PC-3 (cell line): ENCODE measurements around the gene MKI67. TPM values are rescaled to one million over a fixed set of nuclear protein-coding genes. Genes with fewer than 3 reads are reported as not detected.

Experiments used
- ATAC-seq: fragments of 200-7000 bp; cut with Tn5 transposase; 2 replicates; pipeline ENCODE4 v1.9.1; 2020; ENCODE audit warnings: mild to moderate bottlenecking, moderate library complexity
- BruUV-seq: library from RNA; stranded (reverse); fragments of 400-500 nt; replicated peaks from 2 replicates; lab custom pipeline; 2021; lab: Mats Ljungman, UMichigan
- CTCF ChIA-PET: fragments of 300-600 bp; sonication (Branson Sonifier 250); formaldehyde crosslinking; loops from one replicate; lab custom pipeline; 2022; ENCODE audit warnings: antibody characterized with exemption; lab: Charles Lee
- POLR2A ChIA-PET: fragments of 300-600 bp; sonication (Branson Sonifier 250); formaldehyde crosslinking; loops from one replicate; lab custom pipeline; 2022; ENCODE audit warnings: antibody characterized with exemption; ENCODE audit not compliant: unreplicated experiment; lab: Charles Lee
- DNase-seq: peaks from one replicate; pipeline ENCODE4 v3.0.0-alpha.2; 2015
- H2AFZ ChIP-seq: fragments of 300-600 bp; sonication (generic); 2 replicates; pipeline ENCODE4 v1.6.0; 2016; ENCODE audit warnings: antibody characterized with exemption, low read length
- H3F3A ChIP-seq: fragments of 300-600 bp; sonication (generic); one replicate; pipeline ENCODE4 v1.6.0; 2017; ENCODE audit warnings: antibody characterized with exemption, low read length, control low read depth, mild to moderate bottlenecking; ENCODE audit not compliant: unreplicated experiment
- H3K27ac ChIP-seq: fragments of 300-600 bp; sonication (generic); 2 replicates; pipeline ENCODE4 v1.5.1; 2016; ENCODE audit warnings: mild to moderate bottlenecking, low read length
- H3K27me3 ChIP-seq: fragments of 300-600 bp; sonication (generic); 2 replicates; pipeline ENCODE4 v1.6.1; 2016; ENCODE audit warnings: low read length, mixed read lengths
- H3K36me3 ChIP-seq: fragments of 300-600 bp; sonication (generic); 2 replicates; pipeline ENCODE4 v1.6.1; 2016; ENCODE audit warnings: low read depth, mixed run types, low read length, mixed read lengths
- H3K4me1 ChIP-seq: fragments of 300-600 bp; sonication (generic); 2 replicates; pipeline ENCODE4 v1.5.1; 2016; ENCODE audit warnings: low read length; ENCODE audit not compliant: insufficient read depth
- H3K4me2 ChIP-seq: fragments of 300-600 bp; sonication (generic); 2 replicates; pipeline ENCODE4 v1.6.0; 2016; ENCODE audit warnings: low read length
- H3K4me3 ChIP-seq: fragments of 300-600 bp; sonication (generic); 2 replicates; pipeline ENCODE4 v1.5.1; 2016; ENCODE audit warnings: mild to moderate bottlenecking, low read length, mixed read lengths
- H3K79me2 ChIP-seq: fragments of 300-600 bp; sonication (generic); 2 replicates; pipeline ENCODE4 v1.6.1; 2017; ENCODE audit warnings: low read length, mixed read lengths
- H3K9ac ChIP-seq: fragments of 300-600 bp; sonication (generic); 2 replicates; pipeline ENCODE4 v1.6.0; 2016; ENCODE audit warnings: mild to moderate bottlenecking, low read length
- H3K9me2 ChIP-seq: fragments of 300-600 bp; sonication (generic); replicated peaks from 2 replicates; pipeline ENCODE4 v1.6.1; 2016; ENCODE audit warnings: mixed run types, low read length, mixed read lengths
- H3K9me3 ChIP-seq: fragments of 300-600 bp; sonication (generic); 2 replicates; pipeline ENCODE4 v1.6.1; 2016; ENCODE audit warnings: low read length, mixed read lengths
- H4K20me1 ChIP-seq: fragments of 300-600 bp; sonication (generic); 2 replicates; pipeline ENCODE4 v1.6.1; 2016; ENCODE audit warnings: low read length, mixed read lengths
- EZH2 ChIP-seq: fragments of 300-600 bp; sonication (generic); IDR thresholded peaks from one replicate; pipeline ENCODE4 v1.6.1; 2017; ENCODE audit warnings: antibody characterized with exemption, mild to moderate bottlenecking, low read length; ENCODE audit not compliant: unreplicated experiment
- EZH2phosphoT487 ChIP-seq: fragments of 300-600 bp; sonication (generic); IDR thresholded peaks from 2 replicates; pipeline ENCODE4 v1.6.1; 2018; ENCODE audit warnings: mild to moderate bottlenecking, antibody characterized with exemption, low read length, borderline replicate concordance
- intact Hi-C: fragments of 100-400 bp; cut with micrococcal nuclease; formaldehyde crosslinking; loops from 2 replicates; pipeline ENCODE4 v1.9.0; 2023
- total RNA-seq: library from RNA; depleted of rRNA; stranded (reverse); fragments of >200 nt; gene quantifications from 2 replicates; pipeline ENCODE4 v1.2.3, GENCODE V29; 2014
- TF ChIP-seq, protein P1 (sequence below): fragments of 300-600 bp; sonication (generic); conservative IDR thresholded peaks from 2 replicates; pipeline ENCODE4 v1.5.1; 2017; ENCODE audit warnings: antibody characterized with exemption, low read depth, mild to moderate bottlenecking, low read length

Gene MKI67
- total RNA-seq, 1 experiment from 2014 or later: 66.0 TPM

DNA sequence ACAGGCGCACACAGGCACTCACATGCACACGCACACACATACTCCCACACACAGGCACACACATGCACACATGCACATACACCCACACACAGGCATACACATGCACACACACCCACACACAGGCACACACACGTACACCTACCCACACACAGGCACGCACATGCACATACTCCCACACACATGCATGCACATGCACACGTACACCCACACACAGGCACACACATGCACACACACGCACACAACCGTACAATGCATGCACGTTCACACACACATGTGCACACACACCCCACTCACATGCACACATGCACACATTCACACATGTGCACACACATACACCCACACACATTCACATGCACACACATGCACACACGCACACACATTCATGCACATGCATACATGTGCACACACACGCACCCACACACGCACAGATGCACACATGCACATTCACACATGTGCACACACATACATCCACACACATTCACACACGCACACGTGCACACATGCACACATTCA, 59.3 kb downstream of the MKI67 start:
- Histone ChIP-seq H3K27ac (no peak overlapping the region), H3K27me3 (no peaks in the 10 kb centered on the region), H4K20me1 (no peaks in the 10 kb centered on the region), H3K4me3 (no peak overlapping the region), H3K9me3 (no peaks in the 10 kb centered on the region), H3F3A (no peaks in the 10 kb centered on the region), H2AFZ (no peak overlapping the region), H3K9me2 (no peaks in the 10 kb centered on the region), H3K79me2 (no peaks in the 10 kb centered on the region), H3K4me1 (no peaks in the 10 kb centered on the region), H3K9ac (no peak overlapping the region), H3K36me3 (no peaks in the 10 kb centered on the region), H3K4me2 (no peak overlapping the region)
- intact Hi-C loops: loop anchor here (5.0 kb wide), 1 partner anchor 350 kb away; no protein-coding TSS in a partner anchor
- TF ChIP-seq EZH2phosphoT487 (no peak), EZH2 (no peak)
- TF ChIP-seq, protein P1, sequence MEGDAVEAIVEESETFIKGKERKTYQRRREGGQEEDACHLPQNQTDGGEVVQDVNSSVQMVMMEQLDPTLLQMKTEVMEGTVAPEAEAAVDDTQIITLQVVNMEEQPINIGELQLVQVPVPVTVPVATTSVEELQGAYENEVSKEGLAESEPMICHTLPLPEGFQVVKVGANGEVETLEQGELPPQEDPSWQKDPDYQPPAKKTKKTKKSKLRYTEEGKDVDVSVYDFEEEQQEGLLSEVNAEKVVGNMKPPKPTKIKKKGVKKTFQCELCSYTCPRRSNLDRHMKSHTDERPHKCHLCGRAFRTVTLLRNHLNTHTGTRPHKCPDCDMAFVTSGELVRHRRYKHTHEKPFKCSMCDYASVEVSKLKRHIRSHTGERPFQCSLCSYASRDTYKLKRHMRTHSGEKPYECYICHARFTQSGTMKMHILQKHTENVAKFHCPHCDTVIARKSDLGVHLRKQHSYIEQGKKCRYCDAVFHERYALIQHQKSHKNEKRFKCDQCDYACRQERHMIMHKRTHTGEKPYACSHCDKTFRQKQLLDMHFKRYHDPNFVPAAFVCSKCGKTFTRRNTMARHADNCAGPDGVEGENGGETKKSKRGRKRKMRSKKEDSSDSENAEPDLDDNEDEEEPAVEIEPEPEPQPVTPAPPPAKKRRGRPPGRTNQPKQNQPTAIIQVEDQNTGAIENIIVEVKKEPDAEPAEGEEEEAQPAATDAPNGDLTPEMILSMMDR: no peak
- no TSS peak for BruUV-seq
- POLR2A ChIA-PET: no interaction called here
- CTCF ChIA-PET: no interaction called here
- ATAC-seq: no peak
- no peak for DNase-seq

GRCh38 chr10:128065881-128066534, 60.2 kb downstream of the MKI67 start:
- Histone ChIP-seq H3F3A (no peaks in the 10 kb centered on the region), H3K4me2 (no peak overlapping the region), H3K9me3 (no peaks in the 10 kb centered on the region), H3K9me2 (no peaks in the 10 kb centered on the region), H3K36me3 (no peaks in the 10 kb centered on the region), H2AFZ (no peak overlapping the region), H3K79me2 (no peaks in the 10 kb centered on the region), H3K4me1 (no peaks in the 10 kb centered on the region), H3K9ac (no peak overlapping the region), H3K27me3 (no peaks in the 10 kb centered on the region), H3K27ac (no peak overlapping the region), H4K20me1 (no peaks in the 10 kb centered on the region), H3K4me3 (no peak overlapping the region)
- TF ChIP-seq, protein P1: no peak
- no peak for TF ChIP-seq EZH2phosphoT487
- TF ChIP-seq EZH2: no peak
- CTCF ChIA-PET: no interaction called here
- POLR2A ChIA-PET: no interaction called here
- no peak for ATAC-seq
- BruUV-seq: no TSS peak
- no peak for DNase-seq
- intact Hi-C loops: loop anchor here (5.0 kb wide), 1 partner anchor 349 kb away; no protein-coding TSS in a partner anchor

GRCh38 chr10:128064970-128065580, 61.1 kb downstream of the MKI67 start:
- Histone ChIP-seq H3K27ac (no peak overlapping the region), H3K36me3 (no peaks in the 10 kb centered on the region), H3K9me3 (no peaks in the 10 kb centered on the region), H3K4me2 (no peak overlapping the region), H3K4me1 (no peaks in the 10 kb centered on the region), H3K9me2 (no peaks in the 10 kb centered on the region), H2AFZ (no peak overlapping the region), H4K20me1 (no peaks in the 10 kb centered on the region), H3K9ac (no peak overlapping the region), H3K27me3 (no peaks in the 10 kb centered on the region), H3F3A (no peaks in the 10 kb centered on the region), H3K4me3 (no peak overlapping the region), H3K79me2 (no peaks in the 10 kb centered on the region)
- TF ChIP-seq, protein P1: no peak
- TF ChIP-seq EZH2phosphoT487 (no peak), EZH2 (no peak)
- POLR2A ChIA-PET: no interaction called here
- ATAC-seq: no peak
- CTCF ChIA-PET: no interaction called here
- intact Hi-C loops: loop anchor here (5.0 kb wide), 1 partner anchor 348 kb away; no protein-coding TSS in a partner anchor
- no TSS peak for BruUV-seq
- no peak for DNase-seq
